Epithelial cell of esophagus (primary cell): ENCODE measurements around the gene ARL10.

Experiments
- DNase-seq: peaks from one replicate; pipeline ENCODE4 v3.0.0; 2010; ENCODE audit warnings: low read depth
- H3K4me3 ChIP-seq: 2 replicates; pipeline ENCODE4 v1.5.1; 2011; ENCODE audit warnings: mild to moderate bottlenecking, low read length, control low read depth
- TF ChIP-seq, protein P1 (sequence below): IDR thresholded peaks from 2 replicates; pipeline ENCODE4 v1.5.1; 2011; ENCODE audit warnings: low read depth, mild to moderate bottlenecking, low read length, control low read depth, inconsistent platforms; ENCODE audit not compliant: insufficient read depth; ENCODE audit errors: missing control alignments

The ARL10 gene

GRCh38 chr5:176361437-176362232 is 3.7 kb upstream of the ARL10 start, which contains the start of gene KIAA1191:
KIAA1191 (minus strand) TSS chr5:176361764; CDS start chr5:176359508, 2,256 bp downstream.
- TF ChIP-seq, protein P1, sequence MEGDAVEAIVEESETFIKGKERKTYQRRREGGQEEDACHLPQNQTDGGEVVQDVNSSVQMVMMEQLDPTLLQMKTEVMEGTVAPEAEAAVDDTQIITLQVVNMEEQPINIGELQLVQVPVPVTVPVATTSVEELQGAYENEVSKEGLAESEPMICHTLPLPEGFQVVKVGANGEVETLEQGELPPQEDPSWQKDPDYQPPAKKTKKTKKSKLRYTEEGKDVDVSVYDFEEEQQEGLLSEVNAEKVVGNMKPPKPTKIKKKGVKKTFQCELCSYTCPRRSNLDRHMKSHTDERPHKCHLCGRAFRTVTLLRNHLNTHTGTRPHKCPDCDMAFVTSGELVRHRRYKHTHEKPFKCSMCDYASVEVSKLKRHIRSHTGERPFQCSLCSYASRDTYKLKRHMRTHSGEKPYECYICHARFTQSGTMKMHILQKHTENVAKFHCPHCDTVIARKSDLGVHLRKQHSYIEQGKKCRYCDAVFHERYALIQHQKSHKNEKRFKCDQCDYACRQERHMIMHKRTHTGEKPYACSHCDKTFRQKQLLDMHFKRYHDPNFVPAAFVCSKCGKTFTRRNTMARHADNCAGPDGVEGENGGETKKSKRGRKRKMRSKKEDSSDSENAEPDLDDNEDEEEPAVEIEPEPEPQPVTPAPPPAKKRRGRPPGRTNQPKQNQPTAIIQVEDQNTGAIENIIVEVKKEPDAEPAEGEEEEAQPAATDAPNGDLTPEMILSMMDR = peak; percentile 8
- peak within 1 kb of the TSS; percentile 95 for H3K4me3 ChIP-seq
- DNase-seq = peak; percentile 93

GRCh38 chr5:176362233-176362490 is 3.1 kb upstream of the ARL10 start:
- DNase-seq = no peak
- TF ChIP-seq, protein P1 = no peak
- H3K4me3 ChIP-seq = peak overlapping the region; percentile 95

- peak overlapping the region; percentile 55 for H3K4me3 ChIP-seq
- TF ChIP-seq, protein P1 = no peak
- DNase-seq = no peak
Observed at GRCh38 chr5:176364765-176365350, 429 bp upstream of the ARL10 start.

DNA sequence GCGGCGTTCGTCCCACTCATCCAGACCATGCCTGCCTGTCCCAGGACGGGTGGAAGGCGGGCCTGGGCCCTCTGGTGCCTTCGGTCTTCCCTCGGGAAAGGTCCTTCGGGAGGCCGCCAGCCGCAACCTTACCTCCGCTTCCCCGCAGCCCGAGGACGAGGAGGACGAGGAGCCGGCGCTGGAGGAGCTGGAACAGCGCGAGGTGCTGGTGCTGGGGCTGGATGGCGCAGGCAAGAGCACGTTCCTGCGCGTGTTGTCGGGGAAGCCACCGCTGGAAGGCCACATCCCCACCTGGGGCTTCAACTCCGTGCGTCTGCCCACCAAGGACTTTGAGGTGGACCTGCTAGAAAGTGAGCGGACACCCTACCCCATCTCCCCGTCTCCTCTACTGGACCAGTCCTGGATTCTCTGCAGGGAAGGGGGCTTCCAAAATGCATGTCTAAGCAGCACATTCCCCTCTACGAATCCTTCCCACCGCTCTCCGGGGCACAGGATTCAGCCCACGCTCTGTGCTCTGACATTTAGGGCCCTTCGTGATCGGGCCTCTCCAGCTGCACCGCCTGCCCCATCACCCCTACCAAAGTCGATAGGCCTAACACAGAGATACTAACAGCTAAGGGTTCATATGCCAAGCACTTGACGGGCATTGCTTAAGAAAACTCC is 1.1 kb downstream of the ARL10 start:
- no peak for DNase-seq
- peak overlapping the region; percentile 55 for H3K4me3 ChIP-seq
- TF ChIP-seq, protein P1 = no peak

- no peak overlapping the region for H3K4me3 ChIP-seq
- DNase-seq = no peak
- TF ChIP-seq, protein P1 = no peak
Observed at GRCh38 chr5:176368726-176369125, 3.4 kb downstream of the ARL10 start.

DNA sequence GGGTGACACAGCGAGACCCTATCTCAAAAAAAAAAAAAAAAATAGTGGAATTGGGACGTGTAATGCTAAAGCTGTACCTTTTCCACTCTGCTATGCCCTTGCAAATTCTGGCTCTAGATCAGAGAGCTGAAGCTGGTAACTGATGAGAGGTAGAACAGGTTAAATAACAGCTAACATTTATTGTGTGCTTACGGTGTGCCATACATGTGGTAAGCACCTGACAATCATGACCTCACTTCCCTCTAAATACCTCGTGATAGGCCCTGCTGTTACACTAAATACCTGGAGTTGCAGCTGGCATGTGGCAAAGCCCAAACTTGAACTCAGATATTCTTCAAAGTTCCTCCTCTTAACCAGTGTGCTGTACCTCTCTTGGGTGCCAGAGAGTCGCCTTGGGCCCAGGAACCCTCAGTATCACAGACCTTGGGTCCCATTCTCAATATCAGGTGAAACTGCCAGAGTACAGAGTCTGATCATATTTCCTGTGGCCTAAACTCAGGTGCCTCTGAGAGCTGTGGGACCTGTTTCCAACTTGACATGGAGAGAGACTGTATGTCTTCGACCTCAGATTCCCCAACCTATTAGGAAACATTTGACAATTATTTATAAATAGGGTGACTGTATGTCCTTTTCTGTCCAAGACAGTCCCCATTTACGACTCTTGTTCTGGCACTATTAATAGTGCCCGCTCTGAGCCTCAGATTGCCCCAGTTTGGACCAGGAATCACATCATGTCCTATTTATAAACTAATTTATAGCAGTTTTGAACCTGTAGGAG is 4.8 kb downstream of the ARL10 start:
- no peak overlapping the region for H3K4me3 ChIP-seq
- TF ChIP-seq, protein P1 = no peak
- no peak for DNase-seq
